IMR-90 (cell line): ENCODE data around the gene ACSM4. TPM values are rescaled to one million over a fixed set of nuclear protein-coding genes. Genes with fewer than 3 reads are reported as not detected.

ENCODE experiments used
- ATAC-seq: fragments of 200-7000 bp; cut with Tn5 transposase; 2 replicates; pipeline ENCODE4 v1.9.1; 2020; ENCODE audit warnings: low read depth, mild to moderate bottlenecking, moderate library complexity
- BruUV-seq: library from RNA; stranded (reverse); fragments of 400-500 nt; replicated peaks from 2 replicates; lab custom pipeline; 2021; lab: Mats Ljungman, UMichigan
- CTCF ChIA-PET: fragments of 300-600 bp; formaldehyde crosslinking; extraction: SDS; loops from one replicate; lab custom pipeline; 2021; ENCODE audit warnings: antibody characterized with exemption; lab: Yijun Ruan, JAX
- POLR2A ChIA-PET: fragments of 300-600 bp; sonication (Branson Sonifier 250); formaldehyde crosslinking; loops from one replicate; lab custom pipeline; 2022; ENCODE audit warnings: antibody characterized with exemption; ENCODE audit not compliant: unreplicated experiment; lab: Charles Lee
- DNase-seq: peaks from one replicate; pipeline ENCODE4 v3.0.0; 2013
- H2AFZ ChIP-seq: replicated peaks from 2 replicates; pipeline ENCODE3; 2013; ENCODE audit warnings: low read length, mild to moderate bottlenecking; ENCODE audit not compliant: poor library complexity
- H2AK5ac ChIP-seq: 2 replicates; pipeline ENCODE4 v1.6.1; 2013; ENCODE audit warnings: low read depth, low read length, inconsistent platforms
- H2AK9ac ChIP-seq: replicated peaks from 2 replicates; pipeline ENCODE3; 2013; ENCODE audit warnings: mild to moderate bottlenecking, low read depth, low read length, moderate library complexity; ENCODE audit not compliant: poor library complexity
- H2BK120ac ChIP-seq: 2 replicates; pipeline ENCODE4 v1.6.1; 2013; ENCODE audit warnings: low read depth, low read length, inconsistent platforms
- H2BK15ac ChIP-seq: 3 replicates; pipeline ENCODE4 v1.6.1; 2013; ENCODE audit warnings: low read depth, low read length, inconsistent platforms
- H2BK20ac ChIP-seq: 2 replicates; pipeline ENCODE4 v1.6.1; 2013; ENCODE audit warnings: low read depth, mild to moderate bottlenecking, inconsistent platforms, low read length, moderate library complexity
- H2BK5ac ChIP-seq: 2 replicates; pipeline ENCODE4 v1.6.1; 2013; ENCODE audit warnings: mild to moderate bottlenecking, low read depth, low read length, inconsistent platforms; ENCODE audit not compliant: poor library complexity, severe bottlenecking
- H3K14ac ChIP-seq: replicated peaks from 2 replicates; pipeline ENCODE4 v1.6.1; 2013; ENCODE audit warnings: low read depth, low read length, inconsistent platforms
- H3K18ac ChIP-seq: 2 replicates; pipeline ENCODE4 v1.6.1; 2013; ENCODE audit warnings: low read depth, low read length, control low read depth
- H3K23ac ChIP-seq: 2 replicates; pipeline ENCODE4 v1.6.1; 2013; ENCODE audit warnings: low read depth, low read length, inconsistent platforms
- H3K27ac ChIP-seq: 2 replicates; pipeline ENCODE4 v1.5.1; 2013; ENCODE audit warnings: mild to moderate bottlenecking, control low read depth, low read length; ENCODE audit not compliant: insufficient read depth
- H3K27me3 ChIP-seq: 2 replicates; pipeline ENCODE4 v1.6.1; 2013; ENCODE audit warnings: low read length; ENCODE audit not compliant: control insufficient read depth, insufficient read depth
- H3K36me3 ChIP-seq: 2 replicates; pipeline ENCODE4 v1.6.1; 2013; ENCODE audit warnings: low read length, mixed read lengths; ENCODE audit not compliant: control insufficient read depth, insufficient read depth
- H3K4ac ChIP-seq: 2 replicates; pipeline ENCODE4 v1.6.1; 2013; ENCODE audit warnings: low read depth, low read length, inconsistent platforms
- H3K4me1 ChIP-seq: 2 replicates; pipeline ENCODE4 v1.6.1; 2013; ENCODE audit warnings: low read length, mixed read lengths; ENCODE audit not compliant: control insufficient read depth, insufficient read depth
- H3K4me2 ChIP-seq: 2 replicates; pipeline ENCODE4 v1.6.1; 2013; ENCODE audit warnings: low read depth, mild to moderate bottlenecking, control low read depth, low read length, moderate library complexity
- H3K4me3 ChIP-seq: 2 replicates; pipeline ENCODE4 v1.5.1; 2013; ENCODE audit warnings: low read depth, mild to moderate bottlenecking, control low read depth, low read length, moderate library complexity; ENCODE audit not compliant: insufficient read depth
- H3K56ac ChIP-seq: 2 replicates; pipeline ENCODE4 v1.6.1; 2013; ENCODE audit warnings: low read length, inconsistent platforms; ENCODE audit not compliant: insufficient read depth; ENCODE audit errors: extremely low read depth
- H3K79me1 ChIP-seq, 2 experiments: 2 replicates each; pipeline ENCODE4 v1.6.1; 2013; ENCODE audit warnings: low read length in 2 of 2, inconsistent platforms in 1 of 2, low read depth in 1 of 2
- H3K9ac ChIP-seq: 2 replicates; pipeline ENCODE4 v1.6.1; 2013; ENCODE audit warnings: low read depth, low read length, control low read depth
- H3K9me1 ChIP-seq: 2 replicates; pipeline ENCODE4 v1.6.1; 2013; ENCODE audit warnings: low read length, inconsistent platforms; ENCODE audit not compliant: insufficient read depth
- H3K9me3 ChIP-seq: 2 replicates; pipeline ENCODE4 v1.6.1; 2013; ENCODE audit warnings: low read length; ENCODE audit not compliant: control insufficient read depth, insufficient read depth
- H4K20me1 ChIP-seq: 2 replicates; pipeline ENCODE4 v1.6.1; 2013; ENCODE audit warnings: low read length, inconsistent platforms; ENCODE audit not compliant: insufficient read depth
- H4K5ac ChIP-seq: 2 replicates; pipeline ENCODE4 v1.6.1; 2013; ENCODE audit warnings: mild to moderate bottlenecking, low read depth, low read length, control low read depth
- H4K8ac ChIP-seq, 2 experiments: 2 replicates each; pipeline ENCODE4 v1.6.1; 2013; ENCODE audit warnings: low read depth in 2 of 2, low read length in 2 of 2, control low read depth in 1 of 2, inconsistent platforms in 1 of 2
- H4K91ac ChIP-seq: 2 replicates; pipeline ENCODE4 v1.6.1; 2013; ENCODE audit warnings: low read depth, low read length, inconsistent platforms; ENCODE audit not compliant: insufficient read depth
- BHLHE40 ChIP-seq: fragments of 150-350 bp; IDR thresholded peaks from 2 replicates; pipeline ENCODE4 v1.6.1; 2016; ENCODE audit warnings: mild to moderate bottlenecking, low read depth, low read length
- CEBPB ChIP-seq: IDR thresholded peaks from 2 replicates; pipeline ENCODE4 v1.6.1; 2012; ENCODE audit warnings: low read depth, low read length, improper control_type of control experiment
- CHD1 ChIP-seq: IDR thresholded peaks from 2 replicates; pipeline ENCODE4 v1.6.1; 2012; ENCODE audit warnings: low read depth, low read length, improper control_type of control experiment
- FOS ChIP-seq: fragments of 150-350 bp; IDR thresholded peaks from 2 replicates; pipeline ENCODE4 v1.6.1; 2016; ENCODE audit warnings: low read depth, low read length
- MAFK ChIP-seq: IDR thresholded peaks from 2 replicates; pipeline ENCODE4 v1.6.1; 2012; ENCODE audit warnings: low read depth, low read length, improper control_type of control experiment
- MAZ ChIP-seq: IDR thresholded peaks from 2 replicates; pipeline ENCODE4 v1.6.1; 2012; ENCODE audit warnings: low read depth, mild to moderate bottlenecking, low read length, improper control_type of control experiment, moderate library complexity, borderline replicate concordance
- MXI1 ChIP-seq: IDR thresholded peaks from 2 replicates; pipeline ENCODE4 v1.6.1; 2012; ENCODE audit warnings: low read depth, mild to moderate bottlenecking, low read length, moderate library complexity, borderline replicate concordance
- NFE2L2 ChIP-seq: fragments of 150-350 bp; IDR thresholded peaks from 2 replicates; pipeline ENCODE4 v1.6.1; 2016; ENCODE audit warnings: low read depth, mild to moderate bottlenecking, low read length
- POLR2A ChIP-seq: IDR thresholded peaks from 2 replicates; pipeline ENCODE4 v1.6.1; 2012; ENCODE audit warnings: mild to moderate bottlenecking, low read depth, low read length
- RAD21 ChIP-seq: IDR thresholded peaks from 2 replicates; pipeline ENCODE4 v1.6.1; 2012; ENCODE audit warnings: low read length, improper control_type of control experiment
- RCOR1 ChIP-seq: IDR thresholded peaks from 2 replicates; pipeline ENCODE4 v1.6.1; 2012; ENCODE audit warnings: mild to moderate bottlenecking, low read length, improper control_type of control experiment; ENCODE audit not compliant: insufficient replicate concordance
- RFX5 ChIP-seq: IDR thresholded peaks from 2 replicates; pipeline ENCODE4 v1.8.0; 2012; ENCODE audit warnings: low read depth, mild to moderate bottlenecking, low read length, moderate library complexity
- SMC3 ChIP-seq: fragments of 150-350 bp; IDR thresholded peaks from 2 replicates; pipeline ENCODE4 v1.6.1; 2016; ENCODE audit warnings: low read depth, mild to moderate bottlenecking, antibody characterized with exemption, low read length, moderate library complexity
- WGBS, 2 experiments: methylation state at CpG; one replicate each; pipeline versions ENCODE4 v1.1.5 to v1.1.7; 2013; ENCODE audit warnings: missing lambda C conversion rate in 2 of 2; ENCODE audit not compliant: insufficient read length in 1 of 2; ENCODE audit errors: extremely low coverage in 2 of 2; 5-methylcytosine and 5-hydroxymethylcytosine counted together
- dilution Hi-C: fragments of 300-500 bp; cut with HindIII; formaldehyde crosslinking; loops from one replicate; pipeline ENCODE4 v1.14.3; 2018; ENCODE audit warnings: low sequenced_read_pairs; ENCODE audit not compliant: unreplicated experiment
- in situ Hi-C: fragments of 300-500 bp; cut with MboI; formaldehyde crosslinking; loops from 3 replicates; pipeline ENCODE4 v1.14.3; 2019; ENCODE audit warnings: low sequenced_read_pairs, inconsistent platforms, mixed read lengths
- intact Hi-C: fragments of 100-400 bp; cut with micrococcal nuclease; formaldehyde crosslinking; loops from 2 replicates; pipeline ENCODE4 v1.10.0; 2022
- polyA plus RNA-seq, 3 experiments: library from polyadenylated mRNA; depleted of rRNA; stranded (reverse); fragments of >200 nt; gene quantifications; 2 replicates each; pipeline ENCODE4 v1.2.3, GENCODE V29; 2012; ENCODE audit warnings: low replicate concordance in 1 of 3
- total RNA-seq: library from RNA; depleted of rRNA; stranded (reverse); fragments of >200 nt; gene quantifications from 2 replicates; pipeline ENCODE4 v1.2.3, GENCODE V29; 2012
- TF ChIP-seq, protein P1 (sequence below): fragments of 150-350 bp; IDR thresholded peaks from 2 replicates; pipeline ENCODE4 v1.6.1; 2017; ENCODE audit warnings: mild to moderate bottlenecking, antibody characterized with exemption, low read length, low read depth
- TF ChIP-seq, protein P2 (sequence below): fragments of 150-350 bp; IDR thresholded peaks from 2 replicates; pipeline ENCODE4 v1.6.1; 2016; ENCODE audit warnings: low read depth, mild to moderate bottlenecking, low read length, moderate library complexity, borderline replicate concordance
- TF ChIP-seq, protein P3 (sequence below): conservative IDR thresholded peaks from 2 replicates; pipeline ENCODE4 v1.5.1; 2012; ENCODE audit warnings: mild to moderate bottlenecking, low read depth, low read length, improper control_type of control experiment

The ACSM4 gene
- total and polyA plus RNA-seq, 2 of the 4 experiments (the other 2 are of a cell fraction), result not detected

DNA sequence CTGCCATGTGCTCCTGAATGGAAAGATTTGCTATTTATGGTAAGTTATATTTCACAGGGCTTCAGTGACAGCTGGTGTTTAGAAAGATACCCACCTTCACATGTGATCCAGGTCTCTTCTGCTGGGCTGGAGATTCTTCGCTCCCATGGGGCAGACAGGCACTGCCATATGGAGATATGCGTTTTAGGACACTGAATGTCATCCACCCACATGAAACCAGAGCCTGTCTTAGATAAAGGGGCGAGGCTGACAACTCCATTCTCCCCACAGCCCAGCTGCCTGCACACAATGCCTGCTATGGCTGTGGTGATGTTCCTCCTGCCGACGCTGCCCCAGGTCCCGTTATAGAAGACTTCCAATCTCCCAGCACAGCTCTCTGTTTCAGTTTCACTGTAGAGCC lies 69.4 kb downstream of the ACSM4 start:
- Histone ChIP-seq H3K27me3 (no peaks in the 10 kb centered on the region), H2AK9ac (no peak overlapping the region), H3K79me1 (no peaks in the 10 kb centered on the region), H4K5ac (no peak overlapping the region), H3K14ac (no peak overlapping the region), H3K4me2 (no peak overlapping the region), H2AFZ (no peak overlapping the region), H2BK15ac (no peak overlapping the region), H3K4me3 (no peak overlapping the region), H2AK5ac (no peak overlapping the region), H2BK5ac (no peak overlapping the region), H3K27ac (no peak overlapping the region), H2BK120ac (no peak overlapping the region), H4K91ac (no peak overlapping the region), H3K9me3 (no peaks in the 10 kb centered on the region), H3K56ac (no peak overlapping the region), H3K23ac (no peak overlapping the region), H3K4ac (no peak overlapping the region), H2BK20ac (no peak overlapping the region), H3K9ac (no peak overlapping the region), H4K20me1 (no peaks in the 10 kb centered on the region), H3K4me1 (no peaks in the 10 kb centered on the region), H3K9me1 (0 out of 2 replicates have a peak, but pooled peaks cover 2% of the 10 kb centered on the region), H3K18ac (no peak overlapping the region), H3K36me3 (no peaks in the 10 kb centered on the region), H4K8ac (no peak overlapping the region)
- WGBS, 2 experiments, result 87% methylated on average over 3 of the region's 6 CpGs; no CpG with 5 or more reads in 1 of the 2 experiments
- no peak for TF ChIP-seq RAD21
- no peak for TF ChIP-seq MAZ
- no peak for TF ChIP-seq CEBPB
- no peak for TF ChIP-seq RFX5
- TF ChIP-seq, protein P1, sequence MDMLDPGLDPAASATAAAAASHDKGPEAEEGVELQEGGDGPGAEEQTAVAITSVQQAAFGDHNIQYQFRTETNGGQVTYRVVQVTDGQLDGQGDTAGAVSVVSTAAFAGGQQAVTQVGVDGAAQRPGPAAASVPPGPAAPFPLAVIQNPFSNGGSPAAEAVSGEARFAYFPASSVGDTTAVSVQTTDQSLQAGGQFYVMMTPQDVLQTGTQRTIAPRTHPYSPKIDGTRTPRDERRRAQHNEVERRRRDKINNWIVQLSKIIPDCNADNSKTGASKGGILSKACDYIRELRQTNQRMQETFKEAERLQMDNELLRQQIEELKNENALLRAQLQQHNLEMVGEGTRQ, result no peak
- no peak for TF ChIP-seq MAFK
- TF ChIP-seq, protein P2, sequence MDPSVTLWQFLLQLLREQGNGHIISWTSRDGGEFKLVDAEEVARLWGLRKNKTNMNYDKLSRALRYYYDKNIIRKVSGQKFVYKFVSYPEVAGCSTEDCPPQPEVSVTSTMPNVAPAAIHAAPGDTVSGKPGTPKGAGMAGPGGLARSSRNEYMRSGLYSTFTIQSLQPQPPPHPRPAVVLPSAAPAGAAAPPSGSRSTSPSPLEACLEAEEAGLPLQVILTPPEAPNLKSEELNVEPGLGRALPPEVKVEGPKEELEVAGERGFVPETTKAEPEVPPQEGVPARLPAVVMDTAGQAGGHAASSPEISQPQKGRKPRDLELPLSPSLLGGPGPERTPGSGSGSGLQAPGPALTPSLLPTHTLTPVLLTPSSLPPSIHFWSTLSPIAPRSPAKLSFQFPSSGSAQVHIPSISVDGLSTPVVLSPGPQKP, result no peak
- no peak for TF ChIP-seq MXI1
- no peak for TF ChIP-seq POLR2A
- TF ChIP-seq BHLHE40, result no peak
- no peak for TF ChIP-seq FOS
- TF ChIP-seq, protein P3, sequence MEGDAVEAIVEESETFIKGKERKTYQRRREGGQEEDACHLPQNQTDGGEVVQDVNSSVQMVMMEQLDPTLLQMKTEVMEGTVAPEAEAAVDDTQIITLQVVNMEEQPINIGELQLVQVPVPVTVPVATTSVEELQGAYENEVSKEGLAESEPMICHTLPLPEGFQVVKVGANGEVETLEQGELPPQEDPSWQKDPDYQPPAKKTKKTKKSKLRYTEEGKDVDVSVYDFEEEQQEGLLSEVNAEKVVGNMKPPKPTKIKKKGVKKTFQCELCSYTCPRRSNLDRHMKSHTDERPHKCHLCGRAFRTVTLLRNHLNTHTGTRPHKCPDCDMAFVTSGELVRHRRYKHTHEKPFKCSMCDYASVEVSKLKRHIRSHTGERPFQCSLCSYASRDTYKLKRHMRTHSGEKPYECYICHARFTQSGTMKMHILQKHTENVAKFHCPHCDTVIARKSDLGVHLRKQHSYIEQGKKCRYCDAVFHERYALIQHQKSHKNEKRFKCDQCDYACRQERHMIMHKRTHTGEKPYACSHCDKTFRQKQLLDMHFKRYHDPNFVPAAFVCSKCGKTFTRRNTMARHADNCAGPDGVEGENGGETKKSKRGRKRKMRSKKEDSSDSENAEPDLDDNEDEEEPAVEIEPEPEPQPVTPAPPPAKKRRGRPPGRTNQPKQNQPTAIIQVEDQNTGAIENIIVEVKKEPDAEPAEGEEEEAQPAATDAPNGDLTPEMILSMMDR, result no peak
- TF ChIP-seq NFE2L2, result no peak
- TF ChIP-seq CHD1, result no peak
- no peak for TF ChIP-seq RCOR1
- TF ChIP-seq SMC3, result no peak
- no peak for DNase-seq
- in situ Hi-C loops (no loop called here), intact Hi-C loops (loop anchor here (5.0 kb wide), 1 partner anchor 89 kb away; no protein-coding TSS in a partner anchor), dilution Hi-C loops (no loop called here)
- BruUV-seq, result no TSS peak
- POLR2A ChIA-PET, result interaction anchor here (0.6 kb wide), 1 partner anchor 51 kb away, joined by 6 read pairs; no protein-coding TSS in a partner anchor
- CTCF ChIA-PET, result interaction anchor here (0.6 to 0.7 kb wide), 2 partner anchors 88 to 544 kb away, joined by 3 read pairs; no protein-coding TSS in a partner anchor
- ATAC-seq, result no peak
